ENCODE results near the gene LSAMP.

LSAMP gene

DNA sequence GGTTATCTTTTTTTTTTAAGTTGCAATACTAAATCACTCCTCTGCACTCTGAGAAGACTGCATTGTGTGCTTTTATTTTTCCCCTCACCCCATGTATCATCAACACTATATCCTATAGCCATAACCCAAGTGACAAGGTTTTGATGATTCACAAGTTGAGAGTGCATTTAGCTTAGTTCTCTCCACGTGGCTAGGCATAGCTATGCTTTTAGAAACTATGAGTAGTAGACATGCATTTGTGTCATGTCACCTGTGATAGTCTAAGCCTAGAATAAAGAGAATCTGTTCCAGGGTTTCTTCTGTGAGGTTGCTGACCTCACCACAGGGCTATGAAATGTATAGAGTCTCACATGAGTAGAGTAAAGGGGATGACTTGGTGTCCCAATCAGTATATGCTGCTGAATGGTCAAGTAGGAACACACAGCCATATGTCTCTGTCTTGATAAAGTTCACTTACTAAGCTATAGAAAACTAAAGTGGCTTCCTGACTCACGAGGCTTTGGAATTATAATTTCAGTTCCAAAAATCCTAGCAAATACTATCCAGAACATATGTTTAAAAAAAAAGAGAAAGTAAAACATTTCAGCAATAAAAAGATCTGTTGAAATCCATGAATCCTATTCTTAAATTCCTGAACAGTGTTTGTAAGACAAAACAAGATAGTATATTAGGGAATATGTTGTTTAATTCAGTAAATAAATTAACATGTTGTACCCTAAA lies 206.3 kb downstream of the LSAMP start:
- no peak for DNase-seq (ENCODE audit: low spot score)
- Histone ChIP-seq H3K36me3 (ENCODE audit: low read depth) (no peaks in the 10 kb centered on the region), H3K4me3 (ENCODE audit: severe bottlenecking) (no peak overlapping the region), H3K4me1 (ENCODE audit: insufficient read depth, poor library complexity, severe bottlenecking) (no peaks in the 10 kb centered on the region), H3K27me3 (ENCODE audit: insufficient read depth, poor library complexity, severe bottlenecking) (peaks cover 3% of the 10 kb centered on the region), H3K9me3 (ENCODE audit: severe bottlenecking) (no peaks in the 10 kb centered on the region), H3K27ac (ENCODE audit: poor library complexity, severe bottlenecking) (no peak overlapping the region)
- ATAC-seq (ENCODE audit: low read depth), result no peak
- TF ChIP-seq, protein P1, sequence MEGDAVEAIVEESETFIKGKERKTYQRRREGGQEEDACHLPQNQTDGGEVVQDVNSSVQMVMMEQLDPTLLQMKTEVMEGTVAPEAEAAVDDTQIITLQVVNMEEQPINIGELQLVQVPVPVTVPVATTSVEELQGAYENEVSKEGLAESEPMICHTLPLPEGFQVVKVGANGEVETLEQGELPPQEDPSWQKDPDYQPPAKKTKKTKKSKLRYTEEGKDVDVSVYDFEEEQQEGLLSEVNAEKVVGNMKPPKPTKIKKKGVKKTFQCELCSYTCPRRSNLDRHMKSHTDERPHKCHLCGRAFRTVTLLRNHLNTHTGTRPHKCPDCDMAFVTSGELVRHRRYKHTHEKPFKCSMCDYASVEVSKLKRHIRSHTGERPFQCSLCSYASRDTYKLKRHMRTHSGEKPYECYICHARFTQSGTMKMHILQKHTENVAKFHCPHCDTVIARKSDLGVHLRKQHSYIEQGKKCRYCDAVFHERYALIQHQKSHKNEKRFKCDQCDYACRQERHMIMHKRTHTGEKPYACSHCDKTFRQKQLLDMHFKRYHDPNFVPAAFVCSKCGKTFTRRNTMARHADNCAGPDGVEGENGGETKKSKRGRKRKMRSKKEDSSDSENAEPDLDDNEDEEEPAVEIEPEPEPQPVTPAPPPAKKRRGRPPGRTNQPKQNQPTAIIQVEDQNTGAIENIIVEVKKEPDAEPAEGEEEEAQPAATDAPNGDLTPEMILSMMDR (IDR thresholded peaks at IDR 0.05; ENCODE audit: poor library complexity, severe bottlenecking), result no peak

DNA sequence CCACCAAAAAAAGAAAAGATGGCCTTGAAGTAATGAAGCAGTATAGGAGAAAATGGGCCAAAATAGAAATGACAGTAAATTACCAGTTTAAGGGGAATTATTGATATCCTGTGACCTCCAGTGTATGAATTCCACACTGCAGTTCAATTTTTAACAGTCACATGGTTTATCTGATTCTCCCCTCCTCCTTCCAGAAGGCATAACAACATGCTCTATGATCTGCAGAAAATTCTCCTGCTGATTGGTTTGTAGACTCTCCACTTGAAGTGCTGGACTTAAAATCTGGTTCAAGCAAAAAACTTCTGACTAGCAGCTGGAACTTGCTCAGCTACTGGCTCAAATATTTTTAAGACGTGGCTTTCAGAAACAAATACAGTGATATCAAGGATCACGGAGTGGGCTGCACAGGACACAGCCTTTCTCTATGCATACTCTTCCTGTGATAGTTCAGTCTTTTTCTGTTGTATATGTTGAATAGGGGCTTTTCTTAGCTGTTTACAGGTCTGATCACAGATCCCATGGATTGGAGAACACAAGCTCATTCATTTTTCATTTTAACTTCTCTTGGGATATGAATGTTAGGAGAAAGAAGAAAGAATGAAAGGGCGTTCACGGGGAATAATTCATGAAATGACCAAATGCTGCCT lies 211.5 kb downstream of the LSAMP start:
- no peak for ATAC-seq (ENCODE audit: low read depth)
- DNase-seq (ENCODE audit: low spot score), result no peak
- no peak overlapping the region for H3K4me3 ChIP-seq (ENCODE audit: severe bottlenecking)
- TF ChIP-seq, protein P1 (IDR thresholded peaks at IDR 0.05; ENCODE audit: poor library complexity, severe bottlenecking), result no peak
- no peaks in the 10 kb centered on the region for H3K36me3 ChIP-seq (ENCODE audit: low read depth)
- H3K27ac ChIP-seq (ENCODE audit: poor library complexity, severe bottlenecking), result no peak overlapping the region
- H3K4me1 ChIP-seq (ENCODE audit: insufficient read depth, poor library complexity, severe bottlenecking), result no peaks in the 10 kb centered on the region
- peaks cover 18% of the 10 kb centered on the region for H3K27me3 ChIP-seq (ENCODE audit: insufficient read depth, poor library complexity, severe bottlenecking)
- H3K9me3 ChIP-seq (ENCODE audit: severe bottlenecking), result no peaks in the 10 kb centered on the region

DNA sequence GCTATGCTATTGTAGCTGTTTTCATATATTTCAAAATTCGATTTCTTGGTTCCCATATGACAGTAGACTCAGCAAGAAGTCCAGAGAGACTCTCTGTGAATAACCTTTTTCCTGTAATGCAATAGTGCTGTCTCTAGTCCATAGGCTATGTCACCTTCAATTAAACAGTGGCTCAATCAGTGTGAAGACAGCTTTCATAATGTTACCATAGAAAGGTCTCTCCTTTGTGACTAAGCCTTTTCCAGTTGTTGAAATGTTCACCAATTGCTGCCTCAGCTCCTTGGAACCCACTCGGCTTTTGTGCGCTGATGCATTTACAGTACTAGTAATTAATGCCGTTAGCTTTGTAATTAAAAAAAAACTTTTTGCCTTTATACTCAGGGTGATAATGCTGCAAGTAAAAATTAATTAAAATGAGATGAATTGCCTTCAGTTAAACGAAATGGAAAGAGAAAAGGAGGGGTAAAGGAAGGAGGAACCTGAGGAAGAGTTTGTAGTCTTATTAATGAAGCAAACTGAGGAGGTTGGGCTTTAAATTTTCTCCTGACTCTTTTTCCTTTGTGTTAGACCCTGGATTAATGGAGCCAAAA lies 214.8 kb downstream of the LSAMP start:
- H3K36me3 ChIP-seq (ENCODE audit: low read depth), result no peaks in the 10 kb centered on the region
- H3K9me3 ChIP-seq (ENCODE audit: severe bottlenecking), result no peaks in the 10 kb centered on the region
- peaks cover 35% of the 10 kb centered on the region for H3K27me3 ChIP-seq (ENCODE audit: insufficient read depth, poor library complexity, severe bottlenecking)
- H3K27ac ChIP-seq (ENCODE audit: poor library complexity, severe bottlenecking), result no peak overlapping the region
- no peaks in the 10 kb centered on the region for H3K4me1 ChIP-seq (ENCODE audit: insufficient read depth, poor library complexity, severe bottlenecking)
- TF ChIP-seq, protein P1 (IDR thresholded peaks at IDR 0.05; ENCODE audit: poor library complexity, severe bottlenecking), result no peak
- DNase-seq (ENCODE audit: low spot score) (no peak), ATAC-seq (ENCODE audit: low read depth) (no peak)
- H3K4me3 ChIP-seq (ENCODE audit: severe bottlenecking), result no peak overlapping the region

DNA sequence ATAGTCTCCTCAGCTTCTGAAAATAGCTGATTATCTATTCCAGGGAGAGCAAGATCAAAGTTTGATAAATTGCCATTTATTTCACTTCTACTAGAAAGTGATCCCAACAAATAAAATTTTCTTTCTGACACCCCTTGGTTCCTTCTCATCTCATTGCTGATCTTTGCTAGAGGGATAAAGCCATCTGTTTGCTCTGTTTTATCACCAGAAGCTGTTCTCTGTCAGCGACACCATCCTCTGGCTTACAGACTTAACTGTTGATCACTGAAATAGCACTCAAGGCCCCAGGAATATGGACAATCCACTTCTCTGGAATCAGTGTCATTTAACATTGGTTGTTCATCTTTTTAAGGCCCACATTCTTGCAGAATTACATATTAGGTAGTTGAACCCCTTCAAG lies 219.0 kb downstream of the LSAMP start:
- Histone ChIP-seq H3K9me3 (ENCODE audit: severe bottlenecking) (no peaks in the 10 kb centered on the region), H3K4me1 (ENCODE audit: insufficient read depth, poor library complexity, severe bottlenecking) (no peaks in the 10 kb centered on the region), H3K27ac (ENCODE audit: poor library complexity, severe bottlenecking) (no peak overlapping the region), H3K36me3 (ENCODE audit: low read depth) (no peaks in the 10 kb centered on the region), H3K4me3 (ENCODE audit: severe bottlenecking) (no peak overlapping the region), H3K27me3 (ENCODE audit: insufficient read depth, poor library complexity, severe bottlenecking) (peaks cover 29% of the 10 kb centered on the region)
- DNase-seq (ENCODE audit: low spot score), result no peak
- TF ChIP-seq, protein P1 (IDR thresholded peaks at IDR 0.05; ENCODE audit: poor library complexity, severe bottlenecking), result no peak
- no peak for ATAC-seq (ENCODE audit: low read depth)

Data from RWPE2 (cell line).